Muscle layer of colon (tissue), 2 donors: ENCODE data around the gene CACNA1A.

ENCODE experiments used
- H3K27ac ChIP-seq: one replicate; pipeline ENCODE4 v1.7.0; 2013; ENCODE audit warnings: low read depth, mild to moderate bottlenecking, low read length, moderate library complexity
- H3K27me3 ChIP-seq, 2 donors: one replicate each; pipeline ENCODE4 v1.7.0; 2013; ENCODE audit warnings: low read length in 2 of 2, mild to moderate bottlenecking in 2 of 2; ENCODE audit not compliant: insufficient read depth in 2 of 2, control insufficient read depth in 1 of 2
- H3K36me3 ChIP-seq: one replicate; pipeline ENCODE4 v1.7.0; 2013; ENCODE audit warnings: mild to moderate bottlenecking, low read length; ENCODE audit not compliant: insufficient read depth
- H3K4me1 ChIP-seq: one replicate; pipeline ENCODE4 v1.7.0; 2013; ENCODE audit warnings: mild to moderate bottlenecking, low read length; ENCODE audit not compliant: insufficient read depth
- H3K4me3 ChIP-seq, 2 donors: one replicate each; pipeline ENCODE4 v1.7.0; 2013; ENCODE audit warnings: low read length in 2 of 2, low read depth in 1 of 2, mild to moderate bottlenecking in 1 of 2, moderate library complexity in 1 of 2
- H3K9ac ChIP-seq: one replicate; pipeline ENCODE4 v1.7.0; 2013; ENCODE audit warnings: low read length
- H3K9me3 ChIP-seq: one replicate; pipeline ENCODE4 v1.7.0; 2013; ENCODE audit warnings: mild to moderate bottlenecking, low read length
- donor health status: abdominal sarcoma.
- donor health status: Adenocarcinoma of cecum.

The CACNA1A gene

GRCh38 chr19:13487985-13488384 is 18.3 kb downstream of the CACNA1A start:
- Histone ChIP-seq H3K9me3 (no peaks in the 10 kb centered on the region), H3K36me3 (no peaks in the 10 kb centered on the region), H3K27me3 (peaks cover 0 to 5% of the 10 kb centered on the region in 2 donors), H3K27ac (no peak overlapping the region), H3K4me1 (no peaks in the 10 kb centered on the region), H3K4me3 (no peak overlapping the region), H3K9ac (no peak overlapping the region)

GRCh38 chr19:13484166-13484565 is 22.1 kb downstream of the CACNA1A start:
- Histone ChIP-seq H3K9me3 (no peaks in the 10 kb centered on the region), H3K36me3 (no peaks in the 10 kb centered on the region), H3K4me3 (no peak overlapping the region), H3K27ac (no peak overlapping the region), H3K27me3 (no peaks in the 10 kb centered on the region), H3K9ac (no peak overlapping the region), H3K4me1 (no peaks in the 10 kb centered on the region)

DNA sequence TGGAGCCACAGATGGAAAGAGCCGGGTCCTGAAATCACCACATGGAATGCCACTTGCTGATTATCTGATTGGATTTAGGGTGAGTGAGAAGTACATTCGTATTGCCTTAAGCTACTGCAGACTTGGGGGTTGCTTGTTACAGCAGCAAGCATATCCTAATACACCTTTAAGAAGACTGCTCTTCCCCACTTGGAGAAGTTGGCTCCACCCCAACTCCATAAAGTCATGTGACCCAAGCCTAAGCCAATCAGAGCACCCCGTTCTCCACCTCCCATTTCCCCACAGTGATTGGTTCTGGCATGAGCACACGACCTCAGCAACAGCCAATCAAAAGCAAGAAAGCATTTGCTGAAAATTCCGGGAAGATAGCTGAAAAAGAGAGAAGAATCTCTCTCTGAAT is 23.1 kb downstream of the CACNA1A start:
- H3K9ac ChIP-seq, result no peak overlapping the region
- H3K27ac ChIP-seq, result no peak overlapping the region
- H3K4me3 ChIP-seq, result no peak overlapping the region
- no peaks in the 10 kb centered on the region for H3K4me1 ChIP-seq
- no peaks in the 10 kb centered on the region for H3K9me3 ChIP-seq
- no peaks in the 10 kb centered on the region for H3K36me3 ChIP-seq
- no peaks in the 10 kb centered on the region for H3K27me3 ChIP-seq

GRCh38 chr19:13478576-13478975 is 27.7 kb downstream of the CACNA1A start:
- Histone ChIP-seq H3K4me3 (no peak overlapping the region), H3K9me3 (peaks cover 7% of the 10 kb centered on the region), H3K4me1 (no peaks in the 10 kb centered on the region), H3K27ac (no peak overlapping the region), H3K27me3 (peaks cover 0 to 6% of the 10 kb centered on the region in 2 donors), H3K9ac (no peak overlapping the region), H3K36me3 (no peaks in the 10 kb centered on the region)

GRCh38 chr19:13476071-13476470 is 30.2 kb downstream of the CACNA1A start:
- Histone ChIP-seq H3K4me3 (no peak overlapping the region), H3K9ac (no peak overlapping the region), H3K27me3 (peaks cover 0 to 6% of the 10 kb centered on the region in 2 donors), H3K4me1 (no peaks in the 10 kb centered on the region), H3K27ac (no peak overlapping the region), H3K9me3 (peaks cover 7% of the 10 kb centered on the region), H3K36me3 (no peaks in the 10 kb centered on the region)

- H3K27me3 ChIP-seq, result peaks cover 0 to 6% of the 10 kb centered on the region in 2 donors
- no peak overlapping the region for H3K27ac ChIP-seq
- no peak overlapping the region for H3K9ac ChIP-seq
- no peaks in the 10 kb centered on the region for H3K36me3 ChIP-seq
- H3K4me1 ChIP-seq, result no peaks in the 10 kb centered on the region
- H3K9me3 ChIP-seq, result peaks cover 7% of the 10 kb centered on the region
- H3K4me3 ChIP-seq, result no peak overlapping the region
These were observed 31.2 kb downstream of the CACNA1A start for GRCh38 chr19:13475044-13475443.

GRCh38 chr19:13466697-13467096 is 39.6 kb downstream of the CACNA1A start:
- Histone ChIP-seq H3K36me3 (no peaks in the 10 kb centered on the region), H3K27me3 (no peaks in the 10 kb centered on the region), H3K9ac (no peak overlapping the region), H3K27ac (no peak overlapping the region), H3K4me1 (no peaks in the 10 kb centered on the region), H3K9me3 (no peaks in the 10 kb centered on the region), H3K4me3 (no peak overlapping the region)

GRCh38 chr19:13463296-13463695 is 43.0 kb downstream of the CACNA1A start:
- H3K9me3 ChIP-seq, result no peaks in the 10 kb centered on the region
- H3K36me3 ChIP-seq, result no peaks in the 10 kb centered on the region
- H3K27ac ChIP-seq, result no peak overlapping the region
- no peaks in the 10 kb centered on the region for H3K27me3 ChIP-seq
- no peak overlapping the region for H3K4me3 ChIP-seq
- no peaks in the 10 kb centered on the region for H3K4me1 ChIP-seq
- H3K9ac ChIP-seq, result no peak overlapping the region

DNA sequence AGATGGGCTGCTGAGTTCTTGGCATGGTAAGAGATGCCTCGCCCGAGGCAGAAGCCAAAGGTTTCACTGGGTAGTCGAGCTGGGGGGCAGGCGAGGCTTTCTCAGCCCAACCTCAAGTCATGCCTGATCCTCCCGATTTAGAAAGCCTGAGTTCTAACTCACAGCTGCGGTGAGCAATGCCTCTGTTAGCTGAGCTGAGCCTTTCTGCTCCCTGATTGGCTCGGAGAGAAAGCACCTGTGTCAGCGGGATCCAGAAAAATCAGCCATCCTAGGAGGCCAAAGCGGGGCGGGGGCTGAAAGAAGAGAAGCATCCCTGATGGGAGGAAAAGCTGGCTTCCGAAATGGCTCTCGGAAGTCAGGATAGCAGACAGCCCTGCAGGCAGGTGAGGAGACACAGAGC is 44.7 kb downstream of the CACNA1A start:
- H3K27ac ChIP-seq, result no peak overlapping the region
- no peaks in the 10 kb centered on the region for H3K36me3 ChIP-seq
- no peak overlapping the region for H3K4me3 ChIP-seq
- no peaks in the 10 kb centered on the region for H3K27me3 ChIP-seq
- H3K9ac ChIP-seq, result no peak overlapping the region
- no peaks in the 10 kb centered on the region for H3K9me3 ChIP-seq
- no peaks in the 10 kb centered on the region for H3K4me1 ChIP-seq

- no peaks in the 10 kb centered on the region for H3K9me3 ChIP-seq
- H3K4me1 ChIP-seq, result no peaks in the 10 kb centered on the region
- no peak overlapping the region for H3K9ac ChIP-seq
- no peak overlapping the region for H3K27ac ChIP-seq
- H3K36me3 ChIP-seq, result no peaks in the 10 kb centered on the region
- H3K4me3 ChIP-seq, result no peak overlapping the region
- H3K27me3 ChIP-seq, result no peaks in the 10 kb centered on the region
These were observed 46.2 kb downstream of the CACNA1A start for GRCh38 chr19:13460045-13460444.

GRCh38 chr19:13459351-13459750 is 46.9 kb downstream of the CACNA1A start:
- Histone ChIP-seq H3K9ac (no peak overlapping the region), H3K27me3 (no peaks in the 10 kb centered on the region), H3K4me1 (no peaks in the 10 kb centered on the region), H3K36me3 (no peaks in the 10 kb centered on the region), H3K27ac (no peak overlapping the region), H3K9me3 (no peaks in the 10 kb centered on the region), H3K4me3 (no peak overlapping the region)

- Histone ChIP-seq H3K4me1 (no peaks in the 10 kb centered on the region), H3K4me3 (no peak overlapping the region), H3K9ac (no peak overlapping the region), H3K36me3 (no peaks in the 10 kb centered on the region), H3K27me3 (no peaks in the 10 kb centered on the region), H3K9me3 (peaks cover 13% of the 10 kb centered on the region), H3K27ac (no peak overlapping the region)
These were observed 54.8 kb downstream of the CACNA1A start for GRCh38 chr19:13451434-13451995.
